ENCODE data around the gene ITGBL1. TPM values are rescaled to one million over a fixed set of nuclear protein-coding genes. Genes with fewer than 3 reads are reported as not detected.

The ITGBL1 gene
- total and polyA plus RNA-seq, 2 of the 13 experiments (the other 11 are each of a cell fraction or from before 2014, with no cell fraction given) = 0.02 TPM; not detected in 1

DNA sequence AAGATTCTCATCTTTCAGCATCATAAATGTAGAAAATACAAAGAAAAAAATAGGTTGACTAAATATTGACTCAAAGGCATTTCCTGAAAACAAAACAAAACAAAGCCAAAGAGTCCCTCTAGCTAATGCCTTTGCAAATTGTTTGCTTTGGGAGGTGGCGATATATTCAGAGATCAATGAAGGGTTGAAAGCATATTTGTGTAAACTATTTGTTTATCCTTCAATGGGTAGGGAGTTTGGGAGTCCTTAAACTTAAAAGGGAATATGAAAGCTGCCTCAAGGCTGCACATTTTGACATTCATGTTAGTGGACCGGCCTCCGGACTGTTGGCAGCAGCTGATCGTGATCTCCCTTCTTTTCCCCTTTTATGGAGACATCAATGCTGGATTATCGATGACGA is 257.5 kb downstream of the ITGBL1 start (continued):
- TF ChIP-seq SSRP1 (CRISPR knock-in tag; IDR thresholded peaks at IDR 0.05) (no peak), ARID5B (CRISPR knock-in tag; IDR thresholded peaks at IDR 0.05) (peak; percentile 86), ZNF367 (CRISPR knock-in tag; IDR thresholded peaks at IDR 0.05; ENCODE audit: borderline replicate concordance) (no peak), GATA4 (IDR thresholded peaks at IDR 0.05; ENCODE audit: borderline replicate concordance, low read depth) (no peak)
- TF ChIP-seq, protein P1, sequence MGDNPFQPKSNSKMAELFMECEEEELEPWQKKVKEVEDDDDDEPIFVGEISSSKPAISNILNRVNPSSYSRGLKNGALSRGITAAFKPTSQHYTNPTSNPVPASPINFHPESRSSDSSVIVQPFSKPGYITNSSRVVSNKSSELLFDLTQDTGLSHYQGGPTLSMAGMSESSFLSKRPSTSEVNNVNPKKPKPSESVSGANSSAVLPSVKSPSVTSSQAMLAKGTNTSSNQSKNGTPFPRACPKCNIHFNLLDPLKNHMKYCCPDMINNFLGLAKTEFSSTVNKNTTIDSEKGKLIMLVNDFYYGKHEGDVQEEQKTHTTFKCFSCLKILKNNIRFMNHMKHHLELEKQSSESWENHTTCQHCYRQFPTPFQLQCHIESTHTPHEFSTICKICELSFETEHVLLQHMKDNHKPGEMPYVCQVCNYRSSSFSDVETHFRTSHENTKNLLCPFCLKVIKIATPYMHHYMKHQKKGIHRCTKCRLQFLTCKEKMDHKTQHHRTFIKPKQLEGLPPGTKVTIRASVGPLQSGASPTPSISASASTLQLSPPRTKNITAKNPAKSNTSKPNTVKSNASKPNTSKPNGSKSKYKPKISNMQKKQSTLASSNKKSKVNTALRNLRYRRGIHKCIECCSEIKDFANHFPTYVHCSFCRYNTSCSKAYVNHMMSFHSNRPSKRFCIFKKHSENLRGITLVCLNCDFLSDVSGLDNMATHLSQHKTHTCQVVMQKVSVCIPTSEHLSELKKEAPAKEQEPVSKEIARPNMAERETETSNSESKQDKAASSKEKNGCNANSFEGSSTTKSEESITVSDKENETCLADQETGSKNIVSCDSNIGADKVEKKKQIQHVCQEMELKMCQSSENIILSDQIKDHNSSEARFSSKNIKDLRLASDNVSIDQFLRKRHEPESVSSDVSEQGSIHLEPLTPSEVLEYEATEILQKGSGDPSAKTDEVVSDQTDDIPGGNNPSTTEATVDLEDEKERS (CRISPR knock-in tag; IDR thresholded peaks at IDR 0.05) = no peak
- TF ChIP-seq, protein P2, sequence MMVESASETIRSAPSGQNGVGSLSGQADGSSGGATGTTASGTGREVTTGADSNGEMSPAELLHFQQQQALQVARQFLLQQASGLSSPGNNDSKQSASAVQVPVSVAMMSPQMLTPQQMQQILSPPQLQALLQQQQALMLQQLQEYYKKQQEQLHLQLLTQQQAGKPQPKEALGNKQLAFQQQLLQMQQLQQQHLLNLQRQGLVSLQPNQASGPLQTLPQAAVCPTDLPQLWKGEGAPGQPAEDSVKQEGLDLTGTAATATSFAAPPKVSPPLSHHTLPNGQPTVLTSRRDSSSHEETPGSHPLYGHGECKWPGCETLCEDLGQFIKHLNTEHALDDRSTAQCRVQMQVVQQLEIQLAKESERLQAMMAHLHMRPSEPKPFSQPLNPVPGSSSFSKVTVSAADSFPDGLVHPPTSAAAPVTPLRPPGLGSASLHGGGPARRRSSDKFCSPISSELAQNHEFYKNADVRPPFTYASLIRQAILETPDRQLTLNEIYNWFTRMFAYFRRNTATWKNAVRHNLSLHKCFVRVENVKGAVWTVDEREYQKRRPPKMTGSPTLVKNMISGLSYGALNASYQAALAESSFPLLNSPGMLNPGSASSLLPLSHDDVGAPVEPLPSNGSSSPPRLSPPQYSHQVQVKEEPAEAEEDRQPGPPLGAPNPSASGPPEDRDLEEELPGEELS (CRISPR knock-in tag; IDR thresholded peaks at IDR 0.05) = peak; percentile 84; the same call in 1 of the 2 replicates
- TF ChIP-seq, protein P3, sequence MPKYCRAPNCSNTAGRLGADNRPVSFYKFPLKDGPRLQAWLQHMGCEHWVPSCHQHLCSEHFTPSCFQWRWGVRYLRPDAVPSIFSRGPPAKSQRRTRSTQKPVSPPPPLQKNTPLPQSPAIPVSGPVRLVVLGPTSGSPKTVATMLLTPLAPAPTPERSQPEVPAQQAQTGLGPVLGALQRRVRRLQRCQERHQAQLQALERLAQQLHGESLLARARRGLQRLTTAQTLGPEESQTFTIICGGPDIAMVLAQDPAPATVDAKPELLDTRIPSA (CRISPR knock-in tag; IDR thresholded peaks at IDR 0.05; ENCODE audit: borderline replicate concordance) = no peak
- TF ChIP-seq, protein P4, sequence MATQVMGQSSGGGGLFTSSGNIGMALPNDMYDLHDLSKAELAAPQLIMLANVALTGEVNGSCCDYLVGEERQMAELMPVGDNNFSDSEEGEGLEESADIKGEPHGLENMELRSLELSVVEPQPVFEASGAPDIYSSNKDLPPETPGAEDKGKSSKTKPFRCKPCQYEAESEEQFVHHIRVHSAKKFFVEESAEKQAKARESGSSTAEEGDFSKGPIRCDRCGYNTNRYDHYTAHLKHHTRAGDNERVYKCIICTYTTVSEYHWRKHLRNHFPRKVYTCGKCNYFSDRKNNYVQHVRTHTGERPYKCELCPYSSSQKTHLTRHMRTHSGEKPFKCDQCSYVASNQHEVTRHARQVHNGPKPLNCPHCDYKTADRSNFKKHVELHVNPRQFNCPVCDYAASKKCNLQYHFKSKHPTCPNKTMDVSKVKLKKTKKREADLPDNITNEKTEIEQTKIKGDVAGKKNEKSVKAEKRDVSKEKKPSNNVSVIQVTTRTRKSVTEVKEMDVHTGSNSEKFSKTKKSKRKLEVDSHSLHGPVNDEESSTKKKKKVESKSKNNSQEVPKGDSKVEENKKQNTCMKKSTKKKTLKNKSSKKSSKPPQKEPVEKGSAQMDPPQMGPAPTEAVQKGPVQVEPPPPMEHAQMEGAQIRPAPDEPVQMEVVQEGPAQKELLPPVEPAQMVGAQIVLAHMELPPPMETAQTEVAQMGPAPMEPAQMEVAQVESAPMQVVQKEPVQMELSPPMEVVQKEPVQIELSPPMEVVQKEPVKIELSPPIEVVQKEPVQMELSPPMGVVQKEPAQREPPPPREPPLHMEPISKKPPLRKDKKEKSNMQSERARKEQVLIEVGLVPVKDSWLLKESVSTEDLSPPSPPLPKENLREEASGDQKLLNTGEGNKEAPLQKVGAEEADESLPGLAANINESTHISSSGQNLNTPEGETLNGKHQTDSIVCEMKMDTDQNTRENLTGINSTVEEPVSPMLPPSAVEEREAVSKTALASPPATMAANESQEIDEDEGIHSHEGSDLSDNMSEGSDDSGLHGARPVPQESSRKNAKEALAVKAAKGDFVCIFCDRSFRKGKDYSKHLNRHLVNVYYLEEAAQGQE (IDR thresholded peaks at IDR 0.05; ENCODE audit: borderline replicate concordance in 1 of 2, low read depth in 1 of 2, low read length in 2 of 2) = no peak
- TF ChIP-seq, protein P5, sequence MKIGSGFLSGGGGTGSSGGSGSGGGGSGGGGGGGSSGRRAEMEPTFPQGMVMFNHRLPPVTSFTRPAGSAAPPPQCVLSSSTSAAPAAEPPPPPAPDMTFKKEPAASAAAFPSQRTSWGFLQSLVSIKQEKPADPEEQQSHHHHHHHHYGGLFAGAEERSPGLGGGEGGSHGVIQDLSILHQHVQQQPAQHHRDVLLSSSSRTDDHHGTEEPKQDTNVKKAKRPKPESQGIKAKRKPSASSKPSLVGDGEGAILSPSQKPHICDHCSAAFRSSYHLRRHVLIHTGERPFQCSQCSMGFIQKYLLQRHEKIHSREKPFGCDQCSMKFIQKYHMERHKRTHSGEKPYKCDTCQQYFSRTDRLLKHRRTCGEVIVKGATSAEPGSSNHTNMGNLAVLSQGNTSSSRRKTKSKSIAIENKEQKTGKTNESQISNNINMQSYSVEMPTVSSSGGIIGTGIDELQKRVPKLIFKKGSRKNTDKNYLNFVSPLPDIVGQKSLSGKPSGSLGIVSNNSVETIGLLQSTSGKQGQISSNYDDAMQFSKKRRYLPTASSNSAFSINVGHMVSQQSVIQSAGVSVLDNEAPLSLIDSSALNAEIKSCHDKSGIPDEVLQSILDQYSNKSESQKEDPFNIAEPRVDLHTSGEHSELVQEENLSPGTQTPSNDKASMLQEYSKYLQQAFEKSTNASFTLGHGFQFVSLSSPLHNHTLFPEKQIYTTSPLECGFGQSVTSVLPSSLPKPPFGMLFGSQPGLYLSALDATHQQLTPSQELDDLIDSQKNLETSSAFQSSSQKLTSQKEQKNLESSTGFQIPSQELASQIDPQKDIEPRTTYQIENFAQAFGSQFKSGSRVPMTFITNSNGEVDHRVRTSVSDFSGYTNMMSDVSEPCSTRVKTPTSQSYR (CRISPR knock-in tag; IDR thresholded peaks at IDR 0.05; ENCODE audit: borderline replicate concordance) = no peak

All from HepG2 (cell line).